ENCODE measurements around the gene GSE1. TPM values are rescaled to one million over a fixed set of nuclear protein-coding genes. Genes with fewer than 3 reads are reported as not detected.

Gene GSE1
- total RNA-seq, 3 donors from 2014 or later = 52.3 to 105 (median 60.7) TPM

DNA sequence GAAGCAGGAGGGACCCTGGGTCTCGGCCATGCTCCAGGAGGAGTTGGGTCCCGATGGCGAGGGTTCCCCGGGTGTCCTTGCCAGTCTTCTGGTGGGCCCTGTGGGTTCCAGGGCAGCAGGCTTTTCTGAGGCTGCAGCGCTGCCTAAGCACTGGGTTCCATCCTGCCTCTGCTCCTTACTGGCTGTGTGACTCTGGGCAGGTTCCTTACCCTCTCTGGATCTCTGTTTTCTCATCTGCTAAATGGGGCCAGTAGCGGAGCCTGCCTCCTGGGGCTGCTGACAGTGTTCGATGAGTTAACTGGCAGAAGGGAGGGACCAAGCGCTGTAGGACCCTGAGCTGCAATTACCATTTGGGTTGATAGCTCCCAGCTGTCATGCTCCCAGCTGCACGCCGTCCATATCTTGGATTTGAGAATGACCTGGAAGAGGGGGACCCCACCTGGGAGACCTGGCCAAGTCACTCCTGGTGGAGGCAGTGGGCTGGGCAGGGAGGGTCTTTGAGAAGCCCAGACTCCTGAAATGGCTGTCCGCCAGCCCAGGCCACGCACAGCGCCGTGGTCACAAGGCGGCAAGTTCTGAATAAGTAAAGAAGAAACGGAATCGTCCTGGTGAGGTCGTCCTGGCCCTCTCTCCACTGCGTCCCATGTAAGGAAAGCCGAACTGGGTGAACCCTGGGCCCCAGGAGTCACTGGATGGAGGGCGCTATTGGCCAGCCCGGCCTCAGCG, 47.2 kb upstream of the GSE1 start:
- peak overlapping the region; percentile 17 to 93 for H3K27ac ChIP-seq
- no peak for TF ChIP-seq POLR2AphosphoS5 (IDR thresholded peaks at IDR 0.05)
- no peak for TF ChIP-seq POLR2A (IDR thresholded peaks at IDR 0.05)
- TF ChIP-seq, protein P1, sequence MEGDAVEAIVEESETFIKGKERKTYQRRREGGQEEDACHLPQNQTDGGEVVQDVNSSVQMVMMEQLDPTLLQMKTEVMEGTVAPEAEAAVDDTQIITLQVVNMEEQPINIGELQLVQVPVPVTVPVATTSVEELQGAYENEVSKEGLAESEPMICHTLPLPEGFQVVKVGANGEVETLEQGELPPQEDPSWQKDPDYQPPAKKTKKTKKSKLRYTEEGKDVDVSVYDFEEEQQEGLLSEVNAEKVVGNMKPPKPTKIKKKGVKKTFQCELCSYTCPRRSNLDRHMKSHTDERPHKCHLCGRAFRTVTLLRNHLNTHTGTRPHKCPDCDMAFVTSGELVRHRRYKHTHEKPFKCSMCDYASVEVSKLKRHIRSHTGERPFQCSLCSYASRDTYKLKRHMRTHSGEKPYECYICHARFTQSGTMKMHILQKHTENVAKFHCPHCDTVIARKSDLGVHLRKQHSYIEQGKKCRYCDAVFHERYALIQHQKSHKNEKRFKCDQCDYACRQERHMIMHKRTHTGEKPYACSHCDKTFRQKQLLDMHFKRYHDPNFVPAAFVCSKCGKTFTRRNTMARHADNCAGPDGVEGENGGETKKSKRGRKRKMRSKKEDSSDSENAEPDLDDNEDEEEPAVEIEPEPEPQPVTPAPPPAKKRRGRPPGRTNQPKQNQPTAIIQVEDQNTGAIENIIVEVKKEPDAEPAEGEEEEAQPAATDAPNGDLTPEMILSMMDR (IDR thresholded peaks at IDR 0.05) = no peak
- no peak overlapping the region for H3K4me3 ChIP-seq
- intact Hi-C loops (cut with DNase I; ENCODE audit: low total_unique reads) = no loop called here
- H3K27me3 ChIP-seq = no peaks in the 10 kb centered on the region
- H3K4me1 ChIP-seq = peaks cover 8 to 9% of the 10 kb centered on the region in 2 donors
- H3K36me3 ChIP-seq = no peaks in the 10 kb centered on the region
- DNase-seq (ENCODE audit: low spot score in 2 of 2) = no peak
- peaks cover 0 to 6% of the 10 kb centered on the region in 2 donors for H3K9me3 ChIP-seq

DNA sequence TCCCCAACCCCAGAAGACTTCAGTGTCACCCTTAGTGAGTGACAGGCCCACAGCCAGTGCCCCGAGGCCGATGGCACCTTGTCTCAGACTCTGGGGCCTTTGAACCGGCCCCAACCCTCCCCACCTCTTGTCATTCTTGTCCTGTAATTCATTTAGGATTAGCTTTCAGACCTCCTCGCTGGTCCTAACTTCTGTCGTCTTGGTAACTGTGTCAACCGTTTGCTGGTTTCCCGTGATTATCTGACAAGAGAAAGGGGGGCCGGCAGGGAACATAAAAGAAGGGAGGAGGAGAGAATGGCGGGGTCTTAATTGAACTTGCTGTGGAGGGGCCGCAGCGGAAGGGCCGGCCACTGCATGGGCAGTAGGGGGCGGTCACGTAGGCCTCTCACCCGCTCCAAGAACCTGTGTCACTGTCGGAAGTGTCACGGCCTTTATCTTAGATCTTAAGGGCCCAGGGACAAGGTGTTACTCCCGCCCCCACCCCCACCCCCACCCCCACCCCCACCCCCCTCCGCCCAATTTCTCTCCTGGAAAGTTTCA, 46.5 kb upstream of the GSE1 start:
- Histone ChIP-seq H3K9me3 (peaks cover 0 to 6% of the 10 kb centered on the region in 2 donors), H3K36me3 (no peaks in the 10 kb centered on the region), H3K27ac (peak overlapping the region; percentile 17 to 93), H3K4me1 (peaks cover 8 to 9% of the 10 kb centered on the region in 2 donors), H3K4me3 (no peak overlapping the region), H3K27me3 (no peaks in the 10 kb centered on the region)
- intact Hi-C loops (cut with DNase I; ENCODE audit: low total_unique reads) = no loop called here
- no peak for TF ChIP-seq POLR2A (IDR thresholded peaks at IDR 0.05)
- TF ChIP-seq, protein P1 (IDR thresholded peaks at IDR 0.05) = no peak
- no peak for TF ChIP-seq POLR2AphosphoS5 (IDR thresholded peaks at IDR 0.05)
- DNase-seq (ENCODE audit: low spot score in 2 of 2) = no peak

DNA sequence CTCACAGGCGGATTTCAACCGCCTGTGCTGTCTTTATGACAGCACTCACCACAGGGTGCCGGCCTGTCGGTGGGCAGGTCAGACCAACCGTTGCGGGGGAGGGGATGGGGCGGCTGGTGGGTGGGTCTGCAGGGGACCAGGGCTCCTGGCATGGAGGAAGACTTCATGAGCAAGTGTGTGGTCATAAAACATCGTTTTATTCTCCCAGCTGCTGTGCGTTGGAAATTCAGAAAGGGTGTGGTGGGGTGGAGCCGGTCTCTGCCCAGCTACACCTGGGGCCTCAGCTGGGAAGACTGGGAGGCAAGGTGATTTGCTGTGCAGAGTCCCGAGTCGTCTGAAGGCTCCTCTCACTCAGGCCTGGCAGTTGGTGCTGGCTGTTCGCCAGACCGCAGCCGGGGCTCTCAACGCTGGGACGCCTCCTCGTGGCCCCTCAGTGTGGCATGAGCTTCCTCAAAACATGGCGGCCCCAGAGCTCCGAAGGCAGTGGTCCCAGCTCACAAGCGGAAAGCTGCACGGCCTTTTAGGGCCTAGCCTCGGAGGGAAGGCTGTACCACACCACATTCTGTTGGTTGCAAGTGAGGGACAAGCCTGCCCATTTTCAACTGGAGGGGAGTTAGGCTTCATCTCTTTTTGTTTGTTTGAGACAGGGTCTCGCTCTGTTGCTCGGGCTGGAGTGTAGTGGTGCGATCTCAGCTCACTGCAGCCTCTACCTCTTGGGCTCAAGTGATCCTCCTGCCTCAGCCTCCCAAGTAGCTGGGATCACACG, 45.8 kb upstream of the GSE1 start:
- H3K27me3 ChIP-seq = no peaks in the 10 kb centered on the region
- peak overlapping the region in 1 of 2 donors; percentile 93 for H3K27ac ChIP-seq
- H3K9me3 ChIP-seq = peaks cover 0 to 6% of the 10 kb centered on the region in 2 donors
- H3K36me3 ChIP-seq = no peaks in the 10 kb centered on the region
- H3K4me1 ChIP-seq = peaks cover 8 to 9% of the 10 kb centered on the region in 2 donors
- intact Hi-C loops (cut with DNase I; ENCODE audit: low total_unique reads) = no loop called here
- TF ChIP-seq POLR2A (IDR thresholded peaks at IDR 0.05) (no peak), POLR2AphosphoS5 (IDR thresholded peaks at IDR 0.05) (no peak)
- TF ChIP-seq, protein P1 (IDR thresholded peaks at IDR 0.05) = no peak
- DNase-seq (ENCODE audit: low spot score in 2 of 2) = no peak
- no peak overlapping the region for H3K4me3 ChIP-seq

DNA sequence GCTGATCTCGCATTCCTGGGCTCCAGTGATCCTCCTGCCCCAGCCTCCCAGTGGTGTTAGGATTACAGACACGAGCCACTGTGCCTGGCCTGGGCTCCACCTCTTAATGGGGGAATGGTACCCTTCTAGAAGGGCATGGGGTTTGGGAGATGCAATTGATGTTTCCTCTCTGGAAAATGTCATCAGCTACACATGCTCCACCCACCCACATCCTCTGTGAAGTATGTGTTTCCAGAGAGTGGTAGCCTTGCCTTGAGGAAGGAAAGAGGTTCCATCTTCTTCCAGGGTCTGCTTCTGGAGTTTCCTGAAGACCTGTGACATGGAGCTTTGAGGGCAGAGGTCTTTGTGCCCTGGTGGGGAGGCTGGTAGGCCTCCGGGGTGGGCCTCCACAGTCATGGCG, 45.2 kb upstream of the GSE1 start:
- Histone ChIP-seq H3K27ac (peak overlapping the region; percentile 79 to 93), H3K4me3 (no peak overlapping the region), H3K36me3 (no peaks in the 10 kb centered on the region), H3K9me3 (peaks cover 0 to 6% of the 10 kb centered on the region in 2 donors), H3K27me3 (no peaks in the 10 kb centered on the region), H3K4me1 (peaks cover 8 to 9% of the 10 kb centered on the region in 2 donors)
- no peak for TF ChIP-seq POLR2A (IDR thresholded peaks at IDR 0.05)
- no peak for DNase-seq (ENCODE audit: low spot score in 2 of 2)
- intact Hi-C loops (cut with DNase I; ENCODE audit: low total_unique reads) = no loop called here

DNA sequence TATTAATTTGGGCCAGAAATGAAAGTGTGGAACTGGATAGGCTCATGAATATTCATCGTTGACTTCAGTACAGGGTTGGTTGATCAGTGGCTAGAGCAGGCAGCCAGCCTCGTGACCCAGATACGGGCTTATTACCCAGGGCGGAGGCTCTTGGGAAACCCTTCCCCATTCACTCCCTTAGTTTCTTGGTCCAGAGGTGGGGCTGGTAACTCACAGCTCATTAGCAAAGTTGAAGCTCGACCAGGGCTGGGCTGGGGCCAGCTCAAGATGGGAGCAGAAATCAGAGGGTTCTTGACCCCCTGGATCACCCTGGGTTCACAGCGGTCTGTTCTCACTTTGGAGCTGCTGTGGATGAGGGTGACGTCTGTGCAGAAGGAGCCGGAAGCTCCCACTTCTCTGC, 44.6 kb upstream of the GSE1 start:
- intact Hi-C loops (cut with DNase I; ENCODE audit: low total_unique reads) = no loop called here
- Histone ChIP-seq H3K4me3 (no peak overlapping the region), H3K36me3 (no peaks in the 10 kb centered on the region), H3K9me3 (peaks cover 0 to 6% of the 10 kb centered on the region in 2 donors), H3K27ac (peak overlapping the region; percentile 79 to 93), H3K27me3 (no peaks in the 10 kb centered on the region), H3K4me1 (peaks cover 8 to 11% of the 10 kb centered on the region in 2 donors)
- DNase-seq (ENCODE audit: low spot score in 2 of 2) = no peak
- no peak for TF ChIP-seq POLR2AphosphoS5 (IDR thresholded peaks at IDR 0.05)
- TF ChIP-seq, protein P1 (IDR thresholded peaks at IDR 0.05) = no peak
- TF ChIP-seq POLR2A (IDR thresholded peaks at IDR 0.05) = no peak

Measured in breast epithelium (tissue), 4 donors.